DMS 273 (cell line): ENCODE measurements around the gene MRPL14.

Source experiments
- DNase-seq: peaks from one replicate; lab custom pipeline; 2025; ENCODE audit not compliant: unreplicated experiment; lab: John Stamatoyannopoulos, UW

Gene MRPL14

GRCh38 chr6:44067173-44068139 lies 59.8 kb downstream of the MRPL14 start:
- DNase-seq, result no peak

GRCh38 chr6:44066394-44067172 lies 60.7 kb downstream of the MRPL14 start:
- DNase-seq, result no peak

GRCh38 chr6:44065443-44066140 lies 61.7 kb downstream of the MRPL14 start:
- DNase-seq, result no peak

DNA sequence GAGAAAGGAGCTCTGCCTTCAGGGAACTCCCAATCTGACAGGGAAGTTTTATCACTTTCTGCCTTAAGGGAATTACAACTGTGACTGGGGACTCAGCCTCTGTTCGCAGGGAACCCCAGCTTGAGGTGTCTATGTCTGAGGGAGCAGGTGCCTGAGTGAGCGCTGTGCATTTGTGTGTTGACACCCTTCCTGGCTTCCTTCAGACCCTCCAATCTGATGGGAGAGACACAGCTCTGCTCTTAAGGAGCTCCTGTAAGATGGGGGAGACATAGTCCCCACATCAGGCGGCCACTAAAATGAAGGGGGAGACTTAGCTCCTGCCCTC lies 62.3 kb downstream of the MRPL14 start:
- no peak for DNase-seq

- no peak for DNase-seq
These were observed 62.9 kb downstream of the MRPL14 start for GRCh38 chr6:44064089-44064947.

GRCh38 chr6:44063561-44064059 lies 63.6 kb downstream of the MRPL14 start:
- DNase-seq, result no peak
